NT2/D1 (cell line): ENCODE measurements around the gene BGN.

Source experiments
- DNase-seq: peaks from one replicate; pipeline ENCODE4 v3.0.0-alpha.2; 2011; ENCODE audit warnings: low read depth, low spot score
- H3K27me3 ChIP-seq: 2 replicates; pipeline ENCODE4 v1.6.0; 2011; ENCODE audit warnings: mild to moderate bottlenecking; ENCODE audit not compliant: insufficient read length, insufficient read depth
- H3K36me3 ChIP-seq: 2 replicates; pipeline ENCODE4 v1.6.1; 2011; ENCODE audit warnings: mild to moderate bottlenecking, low read length, mixed read lengths; ENCODE audit not compliant: insufficient read depth, insufficient read length
- H3K4me1 ChIP-seq: 2 replicates; pipeline ENCODE4 v1.5.1; 2011; ENCODE audit not compliant: insufficient read depth, insufficient read length
- H3K4me3 ChIP-seq: 2 replicates; pipeline ENCODE4 v1.5.1; 2011; ENCODE audit warnings: low read depth; ENCODE audit not compliant: insufficient read length
- H3K9ac ChIP-seq: 2 replicates; pipeline ENCODE4 v1.6.0; 2011; ENCODE audit warnings: low read depth; ENCODE audit not compliant: insufficient read length
- H3K9me3 ChIP-seq: 2 replicates; pipeline ENCODE4 v1.5.1; 2011; ENCODE audit warnings: mild to moderate bottlenecking, low read length; ENCODE audit not compliant: insufficient read depth
- SUZ12 ChIP-seq: IDR thresholded peaks from 2 replicates; pipeline ENCODE4 v1.6.1; 2011; ENCODE audit not compliant: insufficient read length, insufficient read depth; ENCODE audit errors: extremely low read depth
- YY1 ChIP-seq: IDR thresholded peaks from 2 replicates; pipeline ENCODE4 v1.6.1; 2011; ENCODE audit not compliant: insufficient read length, insufficient read depth
- ZNF274 ChIP-seq: IDR thresholded peaks from 2 replicates; pipeline ENCODE4 v1.6.1; 2011; ENCODE audit warnings: mild to moderate bottlenecking, low read depth, low read length

Gene BGN

GRCh38 chrX:153476666-153477363, 18.0 kb upstream of the BGN start:
- Histone ChIP-seq H3K4me3 (no peak overlapping the region), H3K9me3 (no peaks in the 10 kb centered on the region), H3K27me3 (no peaks in the 10 kb centered on the region), H3K4me1 (no peaks in the 10 kb centered on the region), H3K9ac (no peak overlapping the region), H3K36me3 (no peaks in the 10 kb centered on the region)
- TF ChIP-seq SUZ12 = no peak
- no peak for TF ChIP-seq YY1
- no peak for TF ChIP-seq ZNF274
- no peak for DNase-seq

- Histone ChIP-seq H3K27me3 (no peaks in the 10 kb centered on the region), H3K4me1 (no peaks in the 10 kb centered on the region), H3K9me3 (no peaks in the 10 kb centered on the region), H3K36me3 (no peaks in the 10 kb centered on the region), H3K9ac (no peak overlapping the region), H3K4me3 (no peak overlapping the region)
- no peak for TF ChIP-seq ZNF274
- TF ChIP-seq SUZ12 = no peak
- TF ChIP-seq YY1 = no peak
- no peak for DNase-seq
Observed at GRCh38 chrX:153477364-153477857, 17.4 kb upstream of the BGN start.

- no peaks in the 10 kb centered on the region for H3K9me3 ChIP-seq
- no peaks in the 10 kb centered on the region for H3K4me1 ChIP-seq
- DNase-seq = no peak
- H3K36me3 ChIP-seq = no peaks in the 10 kb centered on the region
- H3K4me3 ChIP-seq = no peak overlapping the region
- no peak overlapping the region for H3K9ac ChIP-seq
- no peaks in the 10 kb centered on the region for H3K27me3 ChIP-seq
- TF ChIP-seq ZNF274 = no peak
- no peak for TF ChIP-seq SUZ12
Observed at GRCh38 chrX:153477901-153478300, 16.9 kb upstream of the BGN start.

GRCh38 chrX:153478746-153479145, 16.0 kb upstream of the BGN start:
- Histone ChIP-seq H3K9me3 (no peaks in the 10 kb centered on the region), H3K4me1 (no peaks in the 10 kb centered on the region), H3K36me3 (no peaks in the 10 kb centered on the region), H3K9ac (no peak overlapping the region), H3K27me3 (no peaks in the 10 kb centered on the region), H3K4me3 (no peak overlapping the region)
- DNase-seq = no peak
- TF ChIP-seq SUZ12 (no peak), YY1 (no peak), ZNF274 (no peak)

GRCh38 chrX:153481043-153481442, 13.7 kb upstream of the BGN start:
- Histone ChIP-seq H3K36me3 (no peaks in the 10 kb centered on the region), H3K27me3 (no peaks in the 10 kb centered on the region), H3K4me1 (no peaks in the 10 kb centered on the region), H3K4me3 (no peak overlapping the region), H3K9ac (no peak overlapping the region), H3K9me3 (no peaks in the 10 kb centered on the region)
- TF ChIP-seq SUZ12 (no peak), YY1 (no peak), ZNF274 (no peak)
- DNase-seq = no peak

- H3K9ac ChIP-seq = no peak overlapping the region
- no peaks in the 10 kb centered on the region for H3K27me3 ChIP-seq
- no peak overlapping the region for H3K4me3 ChIP-seq
- no peak for TF ChIP-seq SUZ12
- no peak for TF ChIP-seq YY1
- TF ChIP-seq ZNF274 = no peak
- H3K9me3 ChIP-seq = no peaks in the 10 kb centered on the region
- no peak for DNase-seq
- H3K4me1 ChIP-seq = peaks cover 2% of the 10 kb centered on the region
- no peaks in the 10 kb centered on the region for H3K36me3 ChIP-seq
Observed at GRCh38 chrX:153482376-153483015, 12.3 kb upstream of the BGN start.

GRCh38 chrX:153485396-153486080, 9.2 kb upstream of the BGN start:
- TF ChIP-seq SUZ12 (no peak), ZNF274 (no peak), YY1 (no peak)
- H3K9ac ChIP-seq = no peak overlapping the region
- no peak for DNase-seq
- no peaks in the 10 kb centered on the region for H3K36me3 ChIP-seq
- H3K4me3 ChIP-seq = no peak overlapping the region
- peaks cover 2% of the 10 kb centered on the region for H3K4me1 ChIP-seq
- no peaks in the 10 kb centered on the region for H3K9me3 ChIP-seq
- H3K27me3 ChIP-seq = no peaks in the 10 kb centered on the region
